Fibroblast of mammary gland (primary cell): Measurements from ENCODE around the gene SWT1.
A peak's percentile ranks its signal among the peaks of the same experiment; 100 is the strongest.

ENCODE experiments used
- DNase-seq: peaks from one replicate; pipeline ENCODE4 v3.0.0-alpha.2; 2010; ENCODE audit warnings: low read depth
- H3K4me3 ChIP-seq: 2 replicates; pipeline ENCODE4 v1.5.1; 2011; ENCODE audit warnings: low read depth, mild to moderate bottlenecking, low read length, moderate library complexity; ENCODE audit not compliant: control insufficient read depth
- TF ChIP-seq, protein P1 (sequence below): conservative IDR thresholded peaks from 2 replicates; pipeline ENCODE4 v1.5.1; 2011; ENCODE audit warnings: low read depth, low read length, inconsistent platforms; ENCODE audit not compliant: control insufficient read depth, insufficient read depth

SWT1 gene

DNA sequence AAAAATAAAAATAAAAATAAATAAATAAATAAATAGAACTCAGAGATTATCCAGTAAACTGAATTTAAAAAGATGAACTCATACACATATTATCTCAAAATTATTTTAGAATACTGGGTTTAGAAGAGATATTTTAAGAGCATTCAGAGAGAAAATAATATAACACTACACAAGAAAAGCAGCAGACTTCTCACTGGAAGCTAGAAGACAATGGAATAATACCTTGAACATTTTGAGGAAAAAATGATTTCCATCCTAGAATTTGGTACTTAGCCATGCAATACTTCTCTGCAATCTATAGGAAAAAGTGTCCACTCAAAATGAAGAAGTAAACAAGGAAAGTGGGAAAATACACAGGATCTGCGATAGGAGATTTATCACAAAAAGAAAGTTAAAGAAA, 24.4 kb upstream of the SWT1 start:
- TF ChIP-seq, protein P1, sequence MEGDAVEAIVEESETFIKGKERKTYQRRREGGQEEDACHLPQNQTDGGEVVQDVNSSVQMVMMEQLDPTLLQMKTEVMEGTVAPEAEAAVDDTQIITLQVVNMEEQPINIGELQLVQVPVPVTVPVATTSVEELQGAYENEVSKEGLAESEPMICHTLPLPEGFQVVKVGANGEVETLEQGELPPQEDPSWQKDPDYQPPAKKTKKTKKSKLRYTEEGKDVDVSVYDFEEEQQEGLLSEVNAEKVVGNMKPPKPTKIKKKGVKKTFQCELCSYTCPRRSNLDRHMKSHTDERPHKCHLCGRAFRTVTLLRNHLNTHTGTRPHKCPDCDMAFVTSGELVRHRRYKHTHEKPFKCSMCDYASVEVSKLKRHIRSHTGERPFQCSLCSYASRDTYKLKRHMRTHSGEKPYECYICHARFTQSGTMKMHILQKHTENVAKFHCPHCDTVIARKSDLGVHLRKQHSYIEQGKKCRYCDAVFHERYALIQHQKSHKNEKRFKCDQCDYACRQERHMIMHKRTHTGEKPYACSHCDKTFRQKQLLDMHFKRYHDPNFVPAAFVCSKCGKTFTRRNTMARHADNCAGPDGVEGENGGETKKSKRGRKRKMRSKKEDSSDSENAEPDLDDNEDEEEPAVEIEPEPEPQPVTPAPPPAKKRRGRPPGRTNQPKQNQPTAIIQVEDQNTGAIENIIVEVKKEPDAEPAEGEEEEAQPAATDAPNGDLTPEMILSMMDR, result no peak
- H3K4me3 ChIP-seq, result no peak overlapping the region
- DNase-seq, result no peak

- TF ChIP-seq, protein P1, result no peak
- no peak overlapping the region for H3K4me3 ChIP-seq
- DNase-seq, result no peak
Observed at GRCh38 chr1:185137896-185138545, 18.9 kb upstream of the SWT1 start.

GRCh38 chr1:185139246-185139645, 17.7 kb upstream of the SWT1 start:
- TF ChIP-seq, protein P1, result no peak
- H3K4me3 ChIP-seq, result no peak overlapping the region
- DNase-seq, result no peak

GRCh38 chr1:185144233-185144632, 12.7 kb upstream of the SWT1 start:
- TF ChIP-seq, protein P1, result no peak
- DNase-seq, result peak; percentile 28
- H3K4me3 ChIP-seq, result no peak overlapping the region

DNA sequence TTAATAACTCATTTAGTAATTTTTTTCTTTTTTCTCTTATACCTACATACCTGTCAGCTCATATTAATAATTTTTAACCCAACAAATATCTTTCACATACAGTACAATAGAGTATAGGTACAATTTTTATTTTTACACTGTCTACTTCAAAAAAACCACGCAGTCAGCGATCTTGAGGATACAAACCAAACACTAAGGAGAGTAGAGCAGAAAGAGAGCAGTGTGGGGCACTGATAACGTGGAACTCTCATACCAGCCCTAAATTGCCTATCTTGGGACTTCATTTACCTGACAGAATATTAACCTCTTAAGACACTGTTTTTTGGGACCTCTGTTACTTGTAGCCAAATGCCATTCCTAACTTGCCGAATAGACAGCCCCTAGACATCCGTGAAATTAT, 5.8 kb upstream of the SWT1 start:
- DNase-seq, result no peak
- no peak overlapping the region for H3K4me3 ChIP-seq
- TF ChIP-seq, protein P1, result no peak

GRCh38 chr1:185152187-185152767, 4.7 kb upstream of the SWT1 start:
- no peak for DNase-seq
- H3K4me3 ChIP-seq, result no peak overlapping the region
- TF ChIP-seq, protein P1, result no peak
